WTC11 (cell line): ENCODE results near the gene TRIM10. TPM values are rescaled to one million over a fixed set of nuclear protein-coding genes. Genes with fewer than 3 reads are reported as not detected.

ENCODE experiments used
- ATAC-seq: fragments of 200-7000 bp; cut with Tn5 transposase; 2 replicates; pipeline ENCODE4 v1.10.0; 2021; ENCODE audit warnings: mild to moderate bottlenecking, moderate library complexity
- CTCF ChIA-PET: fragments of 300-600 bp; sonication (Branson Sonifier 250); formaldehyde crosslinking; loops from one replicate; lab custom pipeline; 2021; ENCODE audit warnings: antibody characterized with exemption; lab: Charles Lee
- POLR2A ChIA-PET: fragments of 350-600 bp; sonication (Branson Sonifier 250); formaldehyde crosslinking; loops from one replicate; lab custom pipeline; 2021; ENCODE audit warnings: antibody characterized with exemption; lab: Charles Lee
- DNase-seq: peaks from one replicate; pipeline ENCODE4 v3.0.0; 2021; ENCODE audit warnings: low spot score
- H3K27ac Mint-ChIP-seq: 2 replicates; pipeline ENCODE4 v1.8.0; 2021; ENCODE audit warnings: mixed read lengths
- H3K27me3 Mint-ChIP-seq: 2 replicates; pipeline ENCODE4 v1.8.0; 2021; ENCODE audit warnings: low read depth, mild to moderate bottlenecking, moderate library complexity, mixed read lengths
- H3K36me3 Mint-ChIP-seq: 2 replicates; pipeline ENCODE4 v1.8.0; 2021; ENCODE audit warnings: mixed read lengths
- H3K4me1 Mint-ChIP-seq: 2 replicates; pipeline ENCODE4 v1.8.0; 2022; ENCODE audit warnings: mixed read lengths
- H3K4me3 Mint-ChIP-seq: 2 replicates; pipeline ENCODE4 v1.8.0; 2021; ENCODE audit warnings: mild to moderate bottlenecking, moderate library complexity, mixed read lengths
- H3K9me3 Mint-ChIP-seq: 2 replicates; pipeline ENCODE4 v1.8.0; 2021; ENCODE audit warnings: mixed read lengths
- AFF4 ChIP-seq: sonication (generic); formaldehyde crosslinking; IDR thresholded peaks from 2 replicates; pipeline ENCODE4 v1.8.1; 2023; ENCODE audit warnings: mild to moderate bottlenecking, missing genetic modification reagents, borderline replicate concordance
- ATF2 ChIP-seq: sonication (generic); formaldehyde crosslinking; IDR thresholded peaks from 2 replicates; pipeline ENCODE4 v1.8.1; 2022; ENCODE audit warnings: low read depth, missing genetic modification reagents, borderline replicate concordance
- EMX1 ChIP-seq: fragments of 250-450 bp; sonication (Bioruptor Pico); IDR thresholded peaks from 2 replicates; pipeline ENCODE4 v1.8.0; 2021; ENCODE audit warnings: mild to moderate bottlenecking
- FOXJ3 ChIP-seq: sonication (generic); formaldehyde crosslinking; IDR thresholded peaks from 2 replicates; pipeline ENCODE4 v1.9.0; 2021; ENCODE audit warnings: missing genetic modification reagents, mild to moderate bottlenecking, borderline replicate concordance
- FOXP4 ChIP-seq: sonication (generic); formaldehyde crosslinking; IDR thresholded peaks from 2 replicates; pipeline ENCODE4 v1.8.0; 2022; ENCODE audit warnings: mild to moderate bottlenecking, missing genetic modification reagents
- GABPB1 ChIP-seq: sonication (generic); formaldehyde crosslinking; IDR thresholded peaks from 2 replicates; pipeline ENCODE4 v1.8.1; 2023; ENCODE audit warnings: mild to moderate bottlenecking, missing genetic modification reagents
- NFATC4 ChIP-seq: fragments of 250-450 bp; sonication (Bioruptor Pico); IDR thresholded peaks from 2 replicates; pipeline ENCODE4 v1.9.0; 2021; ENCODE audit warnings: mild to moderate bottlenecking
- NFYB ChIP-seq: sonication (generic); formaldehyde crosslinking; conservative IDR thresholded peaks from 2 replicates; pipeline ENCODE4 v1.8.0; 2022; ENCODE audit warnings: low read depth, missing genetic modification reagents
- OVOL2 ChIP-seq: fragments of 250-450 bp; sonication (Bioruptor Pico); IDR thresholded peaks from 2 replicates; pipeline ENCODE4 v1.9.0; 2021; ENCODE audit warnings: mild to moderate bottlenecking, borderline replicate concordance
- RELA ChIP-seq: sonication (generic); formaldehyde crosslinking; IDR thresholded peaks from 2 replicates; pipeline ENCODE4 v1.8.1; 2022; ENCODE audit warnings: missing genetic modification reagents, mild to moderate bottlenecking, borderline replicate concordance
- USF1 ChIP-seq: sonication (generic); formaldehyde crosslinking; IDR thresholded peaks from 2 replicates; pipeline ENCODE4 v1.8.0; 2022; ENCODE audit warnings: mild to moderate bottlenecking, missing genetic modification reagents
- ZBTB21 ChIP-seq: sonication (generic); formaldehyde crosslinking; IDR thresholded peaks from 2 replicates; pipeline ENCODE4 v1.8.1; 2023; ENCODE audit warnings: mild to moderate bottlenecking, missing genetic modification reagents, borderline replicate concordance
- ZMAT4 ChIP-seq: fragments of 250-450 bp; sonication (Bioruptor Pico); IDR thresholded peaks from 2 replicates; pipeline ENCODE4 v1.9.0; 2021; ENCODE audit warnings: mild to moderate bottlenecking
- ZNF138 ChIP-seq: sonication (generic); formaldehyde crosslinking; conservative IDR thresholded peaks from 2 replicates; pipeline ENCODE4 v1.8.1; 2022; ENCODE audit warnings: mild to moderate bottlenecking, moderate library complexity, missing genetic modification reagents
- ZNF219 ChIP-seq: sonication (generic); formaldehyde crosslinking; IDR thresholded peaks from 2 replicates; pipeline ENCODE4 v1.8.0; 2023; ENCODE audit warnings: missing genetic modification reagents, mild to moderate bottlenecking, borderline replicate concordance
- ZNF263 ChIP-seq: sonication (generic); formaldehyde crosslinking; IDR thresholded peaks from 2 replicates; pipeline ENCODE4 v1.8.1; 2022; ENCODE audit warnings: low read depth, mild to moderate bottlenecking, moderate library complexity, missing genetic modification reagents
- total RNA-seq: library from RNA; stranded (reverse); gene quantifications from 3 replicates; pipeline ENCODE4 v1.2.3, GENCODE V29; 2021
- TF ChIP-seq, protein P1 (sequence below): fragments of 250-450 bp; sonication (Bioruptor Pico); IDR thresholded peaks from 2 replicates; pipeline ENCODE4 v1.9.0; 2021; ENCODE audit warnings: mild to moderate bottlenecking, borderline replicate concordance
- TF ChIP-seq, protein P2 (sequence below): sonication (generic); formaldehyde crosslinking; IDR thresholded peaks from 2 replicates; pipeline ENCODE4 v1.8.1; 2022; ENCODE audit warnings: mild to moderate bottlenecking, moderate library complexity, missing genetic modification reagents
- TF ChIP-seq, protein P3 (sequence below): sonication (generic); formaldehyde crosslinking; IDR thresholded peaks from 2 replicates; pipeline ENCODE4 v1.8.1; 2023; ENCODE audit warnings: mild to moderate bottlenecking, missing genetic modification reagents, moderate library complexity
- TF ChIP-seq, protein P4 (sequence below): sonication (generic); formaldehyde crosslinking; IDR thresholded peaks from 2 replicates; pipeline ENCODE4 v1.8.1; 2022; ENCODE audit warnings: missing genetic modification reagents, borderline replicate concordance

The TRIM10 gene
- total RNA-seq, 1 experiment from 2014 or later: 0.22 TPM

DNA sequence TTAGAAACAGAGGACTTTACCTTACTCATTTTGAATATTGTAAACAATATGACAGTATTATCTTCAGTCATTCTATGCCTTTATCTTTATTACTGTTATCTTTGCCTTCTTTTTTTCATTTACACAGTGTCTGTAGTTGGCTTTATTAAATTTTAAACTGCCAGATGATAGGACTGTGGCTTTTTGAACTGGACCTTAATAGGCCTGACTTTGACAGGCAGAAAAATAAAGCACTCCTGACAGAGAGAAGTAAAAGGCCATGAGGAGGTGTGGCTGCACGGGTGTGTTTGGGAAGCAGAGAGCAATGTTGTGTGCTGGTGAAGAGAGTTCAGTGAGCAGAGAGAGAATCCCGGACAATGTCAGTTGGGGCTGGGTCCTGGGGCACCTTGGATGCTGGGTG lies 17.2 kb downstream of the TRIM10 start (continued):
- no peak for TF ChIP-seq OVOL2 (CRISPR knock-in tag)
- no peak for TF ChIP-seq NFYB (CRISPR knock-in tag)
- TF ChIP-seq ZNF263 (CRISPR knock-in tag): no peak

DNA sequence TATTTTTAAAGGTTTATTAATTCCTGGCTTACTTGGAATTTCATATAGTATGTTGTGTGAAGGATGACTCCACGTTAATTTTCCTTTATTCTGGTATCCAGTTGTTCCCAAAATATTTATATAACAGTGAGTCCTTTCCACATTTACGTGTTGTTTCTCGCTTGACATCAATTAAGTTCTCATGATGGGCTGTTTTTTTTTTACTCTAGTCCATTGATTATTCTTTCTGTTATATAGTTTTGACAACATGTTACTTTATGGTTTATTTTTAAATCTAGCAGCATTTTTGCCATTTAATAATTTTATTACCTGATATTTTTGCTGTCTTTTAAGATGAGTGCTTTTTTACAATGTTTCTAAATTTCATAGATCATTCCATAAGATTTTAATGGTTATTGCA lies 18.3 kb downstream of the TRIM10 start:
- peaks cover 39% of the 10 kb centered on the region for H3K27me3 Mint-ChIP-seq
- no peak overlapping the region for H3K4me3 Mint-ChIP-seq
- no peak for TF ChIP-seq ZMAT4
- no peak for TF ChIP-seq GABPB1 (CRISPR knock-in tag)
- TF ChIP-seq, protein P1, sequence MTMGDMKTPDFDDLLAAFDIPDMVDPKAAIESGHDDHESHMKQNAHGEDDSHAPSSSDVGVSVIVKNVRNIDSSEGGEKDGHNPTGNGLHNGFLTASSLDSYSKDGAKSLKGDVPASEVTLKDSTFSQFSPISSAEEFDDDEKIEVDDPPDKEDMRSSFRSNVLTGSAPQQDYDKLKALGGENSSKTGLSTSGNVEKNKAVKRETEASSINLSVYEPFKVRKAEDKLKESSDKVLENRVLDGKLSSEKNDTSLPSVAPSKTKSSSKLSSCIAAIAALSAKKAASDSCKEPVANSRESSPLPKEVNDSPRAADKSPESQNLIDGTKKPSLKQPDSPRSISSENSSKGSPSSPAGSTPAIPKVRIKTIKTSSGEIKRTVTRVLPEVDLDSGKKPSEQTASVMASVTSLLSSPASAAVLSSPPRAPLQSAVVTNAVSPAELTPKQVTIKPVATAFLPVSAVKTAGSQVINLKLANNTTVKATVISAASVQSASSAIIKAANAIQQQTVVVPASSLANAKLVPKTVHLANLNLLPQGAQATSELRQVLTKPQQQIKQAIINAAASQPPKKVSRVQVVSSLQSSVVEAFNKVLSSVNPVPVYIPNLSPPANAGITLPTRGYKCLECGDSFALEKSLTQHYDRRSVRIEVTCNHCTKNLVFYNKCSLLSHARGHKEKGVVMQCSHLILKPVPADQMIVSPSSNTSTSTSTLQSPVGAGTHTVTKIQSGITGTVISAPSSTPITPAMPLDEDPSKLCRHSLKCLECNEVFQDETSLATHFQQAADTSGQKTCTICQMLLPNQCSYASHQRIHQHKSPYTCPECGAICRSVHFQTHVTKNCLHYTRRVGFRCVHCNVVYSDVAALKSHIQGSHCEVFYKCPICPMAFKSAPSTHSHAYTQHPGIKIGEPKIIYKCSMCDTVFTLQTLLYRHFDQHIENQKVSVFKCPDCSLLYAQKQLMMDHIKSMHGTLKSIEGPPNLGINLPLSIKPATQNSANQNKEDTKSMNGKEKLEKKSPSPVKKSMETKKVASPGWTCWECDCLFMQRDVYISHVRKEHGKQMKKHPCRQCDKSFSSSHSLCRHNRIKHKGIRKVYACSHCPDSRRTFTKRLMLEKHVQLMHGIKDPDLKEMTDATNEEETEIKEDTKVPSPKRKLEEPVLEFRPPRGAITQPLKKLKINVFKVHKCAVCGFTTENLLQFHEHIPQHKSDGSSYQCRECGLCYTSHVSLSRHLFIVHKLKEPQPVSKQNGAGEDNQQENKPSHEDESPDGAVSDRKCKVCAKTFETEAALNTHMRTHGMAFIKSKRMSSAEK (CRISPR knock-in tag): no peak
- TF ChIP-seq USF1 (CRISPR knock-in tag): no peak
- TF ChIP-seq NFATC4: no peak
- TF ChIP-seq EMX1 (CRISPR knock-in tag): no peak
- TF ChIP-seq AFF4 (CRISPR knock-in tag): no peak
- TF ChIP-seq ATF2 (CRISPR knock-in tag): no peak
- TF ChIP-seq ZNF219: no peak
- TF ChIP-seq ZNF138 (CRISPR knock-in tag): no peak
- no peak for TF ChIP-seq FOXP4 (CRISPR knock-in tag)
- TF ChIP-seq, protein P2, sequence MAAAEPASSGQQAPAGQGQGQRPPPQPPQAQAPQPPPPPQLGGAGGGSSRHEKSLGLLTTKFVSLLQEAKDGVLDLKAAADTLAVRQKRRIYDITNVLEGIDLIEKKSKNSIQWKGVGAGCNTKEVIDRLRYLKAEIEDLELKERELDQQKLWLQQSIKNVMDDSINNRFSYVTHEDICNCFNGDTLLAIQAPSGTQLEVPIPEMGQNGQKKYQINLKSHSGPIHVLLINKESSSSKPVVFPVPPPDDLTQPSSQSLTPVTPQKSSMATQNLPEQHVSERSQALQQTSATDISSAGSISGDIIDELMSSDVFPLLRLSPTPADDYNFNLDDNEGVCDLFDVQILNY (CRISPR knock-in tag): no peak
- TF ChIP-seq ZBTB21 (CRISPR knock-in tag): no peak
- no peak for TF ChIP-seq RELA
- TF ChIP-seq FOXJ3 (CRISPR knock-in tag): no peak
- TF ChIP-seq, protein P3, sequence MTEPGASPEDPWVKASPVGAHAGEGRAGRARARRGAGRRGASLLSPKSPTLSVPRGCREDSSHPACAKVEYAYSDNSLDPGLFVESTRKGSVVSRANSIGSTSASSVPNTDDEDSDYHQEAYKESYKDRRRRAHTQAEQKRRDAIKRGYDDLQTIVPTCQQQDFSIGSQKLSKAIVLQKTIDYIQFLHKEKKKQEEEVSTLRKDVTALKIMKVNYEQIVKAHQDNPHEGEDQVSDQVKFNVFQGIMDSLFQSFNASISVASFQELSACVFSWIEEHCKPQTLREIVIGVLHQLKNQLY: no peak
- TF ChIP-seq, protein P4, sequence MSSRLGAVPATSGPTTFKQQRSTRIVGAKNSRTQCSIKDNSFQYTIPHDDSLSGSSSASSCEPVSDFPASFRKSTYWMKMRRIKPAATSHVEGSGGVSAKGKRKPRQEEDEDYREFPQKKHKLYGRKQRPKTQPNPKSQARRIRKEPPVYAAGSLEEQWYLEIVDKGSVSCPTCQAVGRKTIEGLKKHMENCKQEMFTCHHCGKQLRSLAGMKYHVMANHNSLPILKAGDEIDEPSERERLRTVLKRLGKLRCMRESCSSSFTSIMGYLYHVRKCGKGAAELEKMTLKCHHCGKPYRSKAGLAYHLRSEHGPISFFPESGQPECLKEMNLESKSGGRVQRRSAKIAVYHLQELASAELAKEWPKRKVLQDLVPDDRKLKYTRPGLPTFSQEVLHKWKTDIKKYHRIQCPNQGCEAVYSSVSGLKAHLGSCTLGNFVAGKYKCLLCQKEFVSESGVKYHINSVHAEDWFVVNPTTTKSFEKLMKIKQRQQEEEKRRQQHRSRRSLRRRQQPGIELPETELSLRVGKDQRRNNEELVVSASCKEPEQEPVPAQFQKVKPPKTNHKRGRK (CRISPR knock-in tag): no peak
- H3K27ac Mint-ChIP-seq: no peak overlapping the region
- DNase-seq: no peak
- H3K4me1 Mint-ChIP-seq: peaks cover 4% of the 10 kb centered on the region
- ChIA-PET POLR2A (interaction anchor here (0.7 kb wide), 1 partner anchor 186 kb away, joined by 11 read pairs; no protein-coding TSS in a partner anchor), CTCF (interaction anchor here (1.2 to 2.7 kb wide), 2 partner anchors 12 to 39 kb away, joined by 4 to 11 read pairs; no protein-coding TSS in a partner anchor)
- ATAC-seq: no peak
- H3K36me3 Mint-ChIP-seq: no peaks in the 10 kb centered on the region
- no peaks in the 10 kb centered on the region for H3K9me3 Mint-ChIP-seq
